Neural cell (in vitro differentiated cells): ENCODE data around the gene P3H3. TPM values are rescaled to one million over a fixed set of nuclear protein-coding genes. Genes with fewer than 3 reads are reported as not detected.

Experiments
- H2AFZ ChIP-seq: fragments of 200-600, 300-800 bp; sonication (generic), shearing (Covaris generic); 2 replicates; pipeline ENCODE4 v1.6.0; 2014; ENCODE audit warnings: low read depth, mild to moderate bottlenecking, antibody characterized with exemption, low read length, moderate library complexity
- H3F3A ChIP-seq: fragments of 200-600 bp; shearing (Covaris generic); 2 replicates; pipeline ENCODE4 v1.6.1; 2016; ENCODE audit warnings: mild to moderate bottlenecking, moderate library complexity, mixed read lengths, antibody characterized with exemption, low read length; ENCODE audit not compliant: insufficient read depth, poor library complexity, severe bottlenecking
- H3K27ac ChIP-seq: fragments of 200-600, 300-800 bp; sonication (generic), shearing (Covaris generic); 2 replicates; pipeline ENCODE4 v1.5.1; 2014; ENCODE audit warnings: mild to moderate bottlenecking, low read length, moderate library complexity
- H3K27me3 ChIP-seq: fragments of 300-800, 200-600 bp; sonication (generic), shearing (Covaris generic); 2 replicates; pipeline ENCODE4 v1.6.0; 2014; ENCODE audit warnings: mild to moderate bottlenecking, low read depth, low read length, moderate library complexity; ENCODE audit not compliant: insufficient read depth
- H3K36me3 ChIP-seq: fragments of 300-800, 200-600 bp; sonication (generic), shearing (Covaris generic); 2 replicates; pipeline ENCODE4 v1.5.1; 2014; ENCODE audit warnings: mild to moderate bottlenecking, antibody characterized with exemption, low read length, moderate library complexity; ENCODE audit not compliant: insufficient read depth
- H3K4me2 ChIP-seq: fragments of 300-800, 200-600 bp; sonication (generic), shearing (Covaris generic); 2 replicates; pipeline ENCODE4 v1.6.0; 2014; ENCODE audit warnings: mild to moderate bottlenecking, low read length
- H3K4me3 ChIP-seq: fragments of 300-800, 200-600 bp; sonication (generic), shearing (Covaris generic); 2 replicates; pipeline ENCODE4 v1.5.1; 2014; ENCODE audit warnings: mild to moderate bottlenecking, low read length, moderate library complexity
- H3K79me2 ChIP-seq: fragments of 200-600 bp; shearing (Covaris generic); replicated peaks from 2 replicates; pipeline ENCODE4 v1.6.0; 2014; ENCODE audit warnings: mild to moderate bottlenecking, low read length, moderate library complexity; ENCODE audit not compliant: insufficient read depth
- H3K9ac ChIP-seq: fragments of 300-800, 200-600 bp; sonication (generic), shearing (Covaris generic); 2 replicates; pipeline ENCODE4 v1.6.1; 2016; ENCODE audit warnings: mild to moderate bottlenecking, low read length, mixed read lengths
- H3K9me2 ChIP-seq: fragments of 200-600 bp; shearing (Covaris generic); 2 replicates; pipeline ENCODE4 v1.6.1; 2016; ENCODE audit warnings: mild to moderate bottlenecking, low read length, mixed read lengths; ENCODE audit not compliant: insufficient read depth
- H3K9me3 ChIP-seq: fragments of 200-600, 300-800 bp; sonication (generic), shearing (Covaris generic); 2 replicates; pipeline ENCODE4 v1.6.1; 2016; ENCODE audit warnings: mild to moderate bottlenecking, mixed run types, low read length, moderate library complexity, mixed read lengths
- H4K20me1 ChIP-seq: fragments of 200-600 bp; shearing (Covaris generic); 2 replicates; pipeline ENCODE4 v1.6.1; 2016; ENCODE audit warnings: mild to moderate bottlenecking, mixed run types; ENCODE audit not compliant: insufficient read depth
- EP300 ChIP-seq: fragments of 450-650 bp; conservative IDR thresholded peaks from 2 replicates; pipeline ENCODE4 v1.6.1; 2014; ENCODE audit warnings: antibody characterized with exemption, mild to moderate bottlenecking, moderate library complexity; ENCODE audit not compliant: poor library complexity, severe bottlenecking
- EZH2 ChIP-seq: fragments of 200-600, 300-800 bp; shearing (Covaris generic), sonication (generic); IDR thresholded peaks from 2 replicates; pipeline ENCODE4 v1.6.1; 2014; ENCODE audit warnings: antibody characterized with exemption, low read length, borderline replicate concordance, mild to moderate bottlenecking; ENCODE audit not compliant: insufficient read depth, poor library complexity, severe bottlenecking
- MXI1 ChIP-seq: fragments of 450-650 bp; conservative IDR thresholded peaks from 2 replicates; pipeline ENCODE4 v1.6.1; 2014; ENCODE audit warnings: antibody characterized with exemption, mild to moderate bottlenecking; ENCODE audit not compliant: poor library complexity, severe bottlenecking
- POLR2AphosphoS5 ChIP-seq: IDR thresholded peaks from 2 replicates; pipeline ENCODE4 v1.6.1; 2012
- RAD21 ChIP-seq: fragments of 450-650 bp; conservative IDR thresholded peaks from 2 replicates; pipeline ENCODE4 v1.6.1; 2014; ENCODE audit warnings: antibody characterized with exemption, mild to moderate bottlenecking, moderate library complexity
- SMC3 ChIP-seq: fragments of 450-650 bp; conservative IDR thresholded peaks from 2 replicates; pipeline ENCODE4 v1.6.1; 2014; ENCODE audit warnings: antibody characterized with exemption, mild to moderate bottlenecking, moderate library complexity; ENCODE audit not compliant: poor library complexity
- TAF1 ChIP-seq: IDR thresholded peaks from 2 replicates; pipeline ENCODE4 v1.6.1; 2012; ENCODE audit warnings: low read depth
- polyA plus RNA-seq: library from polyadenylated mRNA; depleted of rRNA; stranded (reverse); fragments of >200 nt; gene quantifications from 2 replicates; pipeline ENCODE4 v1.2.3, GENCODE V29; 2014
- TF ChIP-seq, protein P1 (sequence below): fragments of 450-650 bp; IDR thresholded peaks from 2 replicates; pipeline ENCODE4 v1.5.1; 2014; ENCODE audit warnings: antibody characterized with exemption, mild to moderate bottlenecking, moderate library complexity; ENCODE audit not compliant: poor library complexity, severe bottlenecking
- TF ChIP-seq, protein P2 (sequence below): IDR thresholded peaks from 2 replicates; pipeline ENCODE4 v1.6.1; 2012; ENCODE audit warnings: borderline replicate concordance

P3H3 gene
- polyA plus RNA-seq, 1 donor from 2014 or later = 58.9 TPM

- no peak for TF ChIP-seq TAF1
- TF ChIP-seq, protein P1, sequence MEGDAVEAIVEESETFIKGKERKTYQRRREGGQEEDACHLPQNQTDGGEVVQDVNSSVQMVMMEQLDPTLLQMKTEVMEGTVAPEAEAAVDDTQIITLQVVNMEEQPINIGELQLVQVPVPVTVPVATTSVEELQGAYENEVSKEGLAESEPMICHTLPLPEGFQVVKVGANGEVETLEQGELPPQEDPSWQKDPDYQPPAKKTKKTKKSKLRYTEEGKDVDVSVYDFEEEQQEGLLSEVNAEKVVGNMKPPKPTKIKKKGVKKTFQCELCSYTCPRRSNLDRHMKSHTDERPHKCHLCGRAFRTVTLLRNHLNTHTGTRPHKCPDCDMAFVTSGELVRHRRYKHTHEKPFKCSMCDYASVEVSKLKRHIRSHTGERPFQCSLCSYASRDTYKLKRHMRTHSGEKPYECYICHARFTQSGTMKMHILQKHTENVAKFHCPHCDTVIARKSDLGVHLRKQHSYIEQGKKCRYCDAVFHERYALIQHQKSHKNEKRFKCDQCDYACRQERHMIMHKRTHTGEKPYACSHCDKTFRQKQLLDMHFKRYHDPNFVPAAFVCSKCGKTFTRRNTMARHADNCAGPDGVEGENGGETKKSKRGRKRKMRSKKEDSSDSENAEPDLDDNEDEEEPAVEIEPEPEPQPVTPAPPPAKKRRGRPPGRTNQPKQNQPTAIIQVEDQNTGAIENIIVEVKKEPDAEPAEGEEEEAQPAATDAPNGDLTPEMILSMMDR = no peak
- TF ChIP-seq RAD21 = no peak
- TF ChIP-seq EZH2 = no peak
- no peak for TF ChIP-seq MXI1
- no peak for TF ChIP-seq POLR2AphosphoS5
- TF ChIP-seq SMC3 = no peak
- no peak for TF ChIP-seq EP300
- TF ChIP-seq, protein P2, sequence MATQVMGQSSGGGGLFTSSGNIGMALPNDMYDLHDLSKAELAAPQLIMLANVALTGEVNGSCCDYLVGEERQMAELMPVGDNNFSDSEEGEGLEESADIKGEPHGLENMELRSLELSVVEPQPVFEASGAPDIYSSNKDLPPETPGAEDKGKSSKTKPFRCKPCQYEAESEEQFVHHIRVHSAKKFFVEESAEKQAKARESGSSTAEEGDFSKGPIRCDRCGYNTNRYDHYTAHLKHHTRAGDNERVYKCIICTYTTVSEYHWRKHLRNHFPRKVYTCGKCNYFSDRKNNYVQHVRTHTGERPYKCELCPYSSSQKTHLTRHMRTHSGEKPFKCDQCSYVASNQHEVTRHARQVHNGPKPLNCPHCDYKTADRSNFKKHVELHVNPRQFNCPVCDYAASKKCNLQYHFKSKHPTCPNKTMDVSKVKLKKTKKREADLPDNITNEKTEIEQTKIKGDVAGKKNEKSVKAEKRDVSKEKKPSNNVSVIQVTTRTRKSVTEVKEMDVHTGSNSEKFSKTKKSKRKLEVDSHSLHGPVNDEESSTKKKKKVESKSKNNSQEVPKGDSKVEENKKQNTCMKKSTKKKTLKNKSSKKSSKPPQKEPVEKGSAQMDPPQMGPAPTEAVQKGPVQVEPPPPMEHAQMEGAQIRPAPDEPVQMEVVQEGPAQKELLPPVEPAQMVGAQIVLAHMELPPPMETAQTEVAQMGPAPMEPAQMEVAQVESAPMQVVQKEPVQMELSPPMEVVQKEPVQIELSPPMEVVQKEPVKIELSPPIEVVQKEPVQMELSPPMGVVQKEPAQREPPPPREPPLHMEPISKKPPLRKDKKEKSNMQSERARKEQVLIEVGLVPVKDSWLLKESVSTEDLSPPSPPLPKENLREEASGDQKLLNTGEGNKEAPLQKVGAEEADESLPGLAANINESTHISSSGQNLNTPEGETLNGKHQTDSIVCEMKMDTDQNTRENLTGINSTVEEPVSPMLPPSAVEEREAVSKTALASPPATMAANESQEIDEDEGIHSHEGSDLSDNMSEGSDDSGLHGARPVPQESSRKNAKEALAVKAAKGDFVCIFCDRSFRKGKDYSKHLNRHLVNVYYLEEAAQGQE = no peak
- H3K4me2 ChIP-seq = no peak overlapping the region
- H2AFZ ChIP-seq = no peak overlapping the region
- H3K9ac ChIP-seq = no peak overlapping the region
- no peak overlapping the region for H3K4me3 ChIP-seq
- no peak overlapping the region for H3K27ac ChIP-seq
- no peaks in the 10 kb centered on the region for H3K27me3 ChIP-seq
- no peaks in the 10 kb centered on the region for H4K20me1 ChIP-seq
- H3K36me3 ChIP-seq = peaks cover 4% of the 10 kb centered on the region
- peaks cover 16% of the 10 kb centered on the region for H3K79me2 ChIP-seq
- H3K9me2 ChIP-seq = no peaks in the 10 kb centered on the region
- no peaks in the 10 kb centered on the region for H3K9me3 ChIP-seq
- H3F3A ChIP-seq = no peaks in the 10 kb centered on the region
These were observed 30.6 kb downstream of the P3H3 start for GRCh38 chr12:6858799-6859198.

- H3K36me3 ChIP-seq = peaks cover 4% of the 10 kb centered on the region
- H4K20me1 ChIP-seq = no peaks in the 10 kb centered on the region
- H3K9ac ChIP-seq = no peak overlapping the region
- no peaks in the 10 kb centered on the region for H3K27me3 ChIP-seq
- H3K9me2 ChIP-seq = no peaks in the 10 kb centered on the region
- H3K4me3 ChIP-seq = no peak overlapping the region
- TF ChIP-seq EZH2 (no peak), POLR2AphosphoS5 (no peak), EP300 (no peak), TAF1 (no peak)
- H3K27ac ChIP-seq = no peak overlapping the region
- no peaks in the 10 kb centered on the region for H3K9me3 ChIP-seq
- H3K79me2 ChIP-seq = peaks cover 3% of the 10 kb centered on the region
- H3F3A ChIP-seq = no peaks in the 10 kb centered on the region
- no peak overlapping the region for H3K4me2 ChIP-seq
- no peak overlapping the region for H2AFZ ChIP-seq
These were observed 31.9 kb downstream of the P3H3 start for GRCh38 chr12:6860116-6860515.

GRCh38 chr12:6860942-6861341 is 32.7 kb downstream of the P3H3 start:
- Histone ChIP-seq H3K9me2 (no peaks in the 10 kb centered on the region), H4K20me1 (no peaks in the 10 kb centered on the region), H2AFZ (no peak overlapping the region), H3K36me3 (peaks cover 4% of the 10 kb centered on the region), H3K9ac (no peak overlapping the region), H3K79me2 (no peaks in the 10 kb centered on the region), H3K4me2 (no peak overlapping the region), H3K9me3 (no peaks in the 10 kb centered on the region), H3K27ac (no peak overlapping the region), H3F3A (no peaks in the 10 kb centered on the region), H3K27me3 (no peaks in the 10 kb centered on the region), H3K4me3 (no peak overlapping the region)
- TF ChIP-seq, protein P1 = no peak
- no peak for TF ChIP-seq EZH2
- TF ChIP-seq POLR2AphosphoS5 = no peak
- TF ChIP-seq, protein P2 = no peak
- TF ChIP-seq EP300 = no peak
- TF ChIP-seq SMC3 = no peak
- TF ChIP-seq TAF1 = no peak
- TF ChIP-seq RAD21 = no peak
- no peak for TF ChIP-seq MXI1
